Germinal center (tissue), 1 donor: ENCODE measurements around the gene ODAD3.
"Not testable (repeated sequence)": the region's sequence is repeated elsewhere in the genome, so short reads cannot be mapped to it uniquely, and the experiment has no call there.

ENCODE experiments used
- DNase-seq: peaks from one replicate; pipeline ENCODE4 v3.0.0; 2012; ENCODE audit warnings: mixed read lengths, low spot score

The ODAD3 gene

GRCh38 chr19:11435057-11435832, at the start of gene ODAD3, which contains the start of gene PRKCSH:
TSS of gene ODAD3 (minus strand) at chr19:11435121. CDS start at chr19:11435016, 105 bp downstream.
TSS of gene PRKCSH (plus strand) at chr19:11435635. CDS start at chr19:11436118, 483 bp downstream.
- peak; percentile 99 for DNase-seq

- no peak for DNase-seq
Observed at GRCh38 chr19:11483366-11484111, 48.6 kb upstream of the ODAD3 start.

DNA sequence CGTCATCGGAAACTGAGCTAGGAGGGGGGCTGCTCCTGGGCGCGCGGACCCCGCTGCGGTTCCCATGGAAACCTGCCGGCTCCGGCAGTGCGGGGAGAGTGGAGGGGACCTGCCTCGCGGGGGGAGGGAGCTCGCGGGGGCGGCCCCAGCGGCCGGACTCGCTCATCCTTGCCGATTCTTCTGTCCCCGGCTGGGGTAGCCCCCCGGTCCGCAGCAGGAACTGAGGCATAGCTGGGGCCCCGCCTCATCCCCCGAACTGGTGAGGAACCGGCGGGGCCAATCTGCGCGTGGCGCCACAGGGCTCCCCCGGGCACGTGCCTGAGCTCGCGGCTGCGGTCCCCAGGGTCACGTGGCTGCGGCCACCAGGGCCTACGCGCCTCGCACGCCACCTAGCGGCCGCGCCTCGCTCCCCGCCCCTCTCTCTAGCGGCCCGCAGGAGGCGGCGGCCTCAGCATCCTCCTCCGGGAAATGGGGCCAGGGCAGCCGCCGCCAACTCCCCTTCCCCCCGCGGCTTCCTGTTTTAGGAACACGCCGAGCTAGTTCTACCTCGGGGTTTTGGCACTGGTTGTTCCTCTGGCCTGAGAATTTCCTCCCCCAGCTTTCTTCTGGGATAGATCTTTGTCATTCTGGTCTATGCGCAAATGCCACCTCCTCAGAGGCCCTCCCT, 47.6 kb upstream of the ODAD3 start:
- DNase-seq = peak; percentile 94

DNA sequence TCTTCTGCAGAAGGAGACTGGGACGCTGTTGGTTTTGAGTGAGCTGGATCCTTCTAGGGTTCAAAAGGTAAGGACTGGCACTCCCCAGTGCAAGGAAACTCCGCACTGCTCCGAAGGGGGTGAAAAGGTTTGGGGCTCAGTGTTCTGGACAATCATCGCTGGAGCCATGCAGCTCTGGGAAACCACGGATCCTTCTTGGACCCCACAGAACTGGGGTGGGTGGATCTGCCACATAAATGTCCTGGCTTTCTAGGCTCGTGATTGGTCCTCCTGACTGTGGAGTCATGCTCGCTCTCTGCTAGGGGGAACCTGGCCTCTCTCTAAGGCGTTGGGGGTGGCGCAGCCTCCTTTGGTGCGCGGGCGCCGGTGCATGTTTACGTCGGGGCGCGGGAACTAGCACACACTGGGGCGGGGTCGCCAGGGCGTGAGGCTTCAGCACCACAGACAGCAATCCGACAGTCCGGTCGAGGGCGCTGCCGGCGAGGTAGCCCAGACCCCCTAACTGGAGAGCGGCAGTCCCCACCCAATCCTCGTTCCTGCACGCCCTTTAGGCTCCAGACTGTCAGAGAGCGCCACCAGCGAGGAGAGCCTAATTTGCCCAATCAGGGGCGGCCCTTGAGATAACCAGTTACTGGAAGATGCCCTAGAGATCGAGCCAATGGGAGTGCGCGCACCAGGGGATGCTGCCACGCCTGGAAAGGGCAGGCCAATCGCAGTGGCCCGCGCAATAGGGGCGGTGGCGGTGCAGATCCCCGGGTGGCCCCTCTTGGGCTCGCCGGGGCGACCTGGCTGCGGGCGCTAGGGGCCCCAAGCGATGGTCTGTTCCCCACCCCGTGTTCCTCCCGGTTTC, 46.8 kb upstream of the ODAD3 start:
- DNase-seq = peak; percentile 90

DNA sequence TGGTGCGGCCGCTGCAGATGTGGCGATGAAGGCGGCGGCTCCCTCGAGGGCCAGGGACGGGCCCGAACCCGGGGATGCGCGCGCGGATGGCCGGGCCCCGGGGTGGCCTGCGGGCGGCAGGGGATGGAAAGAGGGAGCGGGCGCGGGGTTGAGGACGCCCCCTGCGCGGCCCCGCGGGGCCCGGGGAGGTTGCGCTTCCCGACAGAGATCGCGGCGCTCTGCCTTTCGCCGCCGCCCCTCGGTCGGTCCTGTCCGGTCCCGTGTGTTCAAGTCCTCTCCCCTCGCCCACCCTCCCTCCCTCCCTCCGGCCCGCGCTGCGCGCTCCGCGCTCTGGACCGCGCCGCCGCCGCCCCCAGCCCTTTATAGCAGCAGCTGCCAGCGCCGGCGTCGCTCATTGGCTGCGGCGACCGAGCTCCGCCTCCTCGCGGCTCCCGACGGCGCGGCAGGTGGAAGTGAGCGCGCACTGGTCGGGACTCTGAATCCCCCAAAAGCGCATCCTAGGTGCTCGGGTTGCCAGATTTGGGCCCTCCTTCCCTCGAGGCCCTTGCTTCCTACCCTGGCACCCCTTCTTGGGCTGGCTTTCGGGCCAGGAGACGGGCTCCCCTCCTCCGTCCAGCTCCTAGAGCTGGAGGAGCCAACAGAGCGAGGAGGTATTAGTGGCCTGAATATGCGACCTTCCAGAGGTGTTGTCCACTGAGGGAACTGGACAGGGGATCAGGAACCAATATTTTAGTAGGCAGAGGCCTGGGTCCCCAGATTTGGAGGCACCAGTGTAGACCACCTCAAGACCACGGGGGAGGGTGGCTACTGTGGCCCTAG, 46.0 kb upstream of the ODAD3 start, which contains the start of gene ELAVL3:
ELAVL3 (minus strand) TSS at position 332 of the 819 bp plus-strand sequence. CDS start 438 bp downstream, outside the sequence.
- peak; percentile 34 for DNase-seq

DNA sequence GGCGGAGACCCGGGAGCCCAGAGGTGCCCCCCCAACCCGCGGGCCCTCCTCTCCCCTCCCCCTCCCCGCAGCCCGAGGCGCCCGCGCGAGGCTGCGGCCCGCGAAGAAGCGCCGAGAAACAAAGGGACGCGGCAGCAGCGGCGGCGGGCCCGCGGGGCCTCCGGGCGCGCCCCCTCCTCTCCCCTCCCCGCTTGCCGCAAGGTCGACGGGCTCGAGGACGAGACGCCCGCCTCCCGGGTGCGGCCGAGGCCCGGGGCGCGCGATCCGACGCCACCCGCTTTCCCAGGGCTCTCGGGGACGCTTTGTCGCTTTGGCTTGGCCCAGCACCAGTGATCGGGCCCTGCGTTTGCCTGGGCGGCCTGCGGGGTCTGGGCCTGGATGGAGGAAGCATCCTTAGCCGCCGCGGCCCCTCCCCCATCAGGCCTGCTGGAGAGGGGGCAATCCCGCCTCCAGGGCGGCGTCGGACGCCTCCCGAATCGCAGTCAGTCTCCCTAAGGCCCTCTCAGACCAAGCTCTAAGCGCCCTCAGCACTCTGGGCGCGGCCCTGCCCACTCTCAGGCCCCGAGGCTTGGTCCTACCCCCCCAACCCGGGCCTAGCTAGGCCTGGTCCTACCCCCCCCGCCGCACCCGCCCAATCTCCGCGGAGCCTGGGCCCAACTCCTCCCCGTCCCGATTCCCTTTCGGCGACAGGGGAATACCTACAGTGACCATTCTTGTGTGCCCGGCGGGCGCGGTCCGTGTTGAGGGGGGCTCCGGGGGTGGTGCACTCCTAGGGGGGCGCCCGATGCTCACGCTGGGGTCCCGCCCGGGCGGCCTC, 45.2 kb upstream of the ODAD3 start:
- DNase-seq = no peak

GRCh38 chr19:11479090-11479897, 44.4 kb upstream of the ODAD3 start:
- peak; percentile 56 for DNase-seq

- no peak for DNase-seq
Observed at GRCh38 chr19:11478167-11479089, 43.5 kb upstream of the ODAD3 start.

DNA sequence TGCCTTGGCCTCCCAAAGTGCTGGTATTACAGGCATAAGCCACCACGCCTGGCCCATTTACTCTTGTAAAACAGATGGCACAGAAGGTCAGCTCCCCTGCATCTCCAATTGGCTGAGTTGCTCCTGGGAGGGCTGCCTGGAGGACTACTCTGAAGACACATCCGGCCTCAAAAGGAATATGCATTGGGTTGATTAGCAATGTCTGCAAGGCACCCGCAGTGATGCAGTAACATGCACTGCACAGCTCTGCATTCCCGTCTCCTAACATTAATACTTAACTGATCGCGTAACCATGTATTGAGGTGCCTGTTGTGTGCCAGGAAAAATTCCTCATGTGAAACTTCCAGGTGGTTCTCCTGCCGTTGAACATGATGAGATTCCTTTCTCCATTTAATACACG, 40.9 kb upstream of the ODAD3 start:
- DNase-seq = no peak

DNA sequence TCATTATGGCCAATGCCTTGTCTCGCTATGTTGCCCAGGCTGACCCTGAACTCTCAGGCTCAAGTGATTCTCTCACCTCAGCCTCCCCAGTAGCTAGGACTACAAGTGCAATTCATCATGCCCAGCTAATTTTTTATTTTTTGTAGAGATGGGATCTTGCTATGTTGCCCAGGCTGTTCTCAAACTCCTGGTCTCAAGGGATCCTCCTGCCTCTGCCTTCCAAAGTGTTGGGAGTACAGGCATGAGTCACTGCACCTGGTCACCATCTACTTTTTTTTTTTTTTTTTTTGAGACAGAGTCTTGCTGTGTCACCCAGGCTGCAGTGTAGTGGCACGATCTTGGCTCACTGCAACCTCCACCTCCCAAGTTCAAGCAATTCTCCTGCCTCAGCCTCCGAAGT, 40.4 kb upstream of the ODAD3 start:
- not testable (repeated sequence) for DNase-seq

- no peak for DNase-seq
Observed at GRCh38 chr19:11473725-11474124, 38.8 kb upstream of the ODAD3 start.

DNA sequence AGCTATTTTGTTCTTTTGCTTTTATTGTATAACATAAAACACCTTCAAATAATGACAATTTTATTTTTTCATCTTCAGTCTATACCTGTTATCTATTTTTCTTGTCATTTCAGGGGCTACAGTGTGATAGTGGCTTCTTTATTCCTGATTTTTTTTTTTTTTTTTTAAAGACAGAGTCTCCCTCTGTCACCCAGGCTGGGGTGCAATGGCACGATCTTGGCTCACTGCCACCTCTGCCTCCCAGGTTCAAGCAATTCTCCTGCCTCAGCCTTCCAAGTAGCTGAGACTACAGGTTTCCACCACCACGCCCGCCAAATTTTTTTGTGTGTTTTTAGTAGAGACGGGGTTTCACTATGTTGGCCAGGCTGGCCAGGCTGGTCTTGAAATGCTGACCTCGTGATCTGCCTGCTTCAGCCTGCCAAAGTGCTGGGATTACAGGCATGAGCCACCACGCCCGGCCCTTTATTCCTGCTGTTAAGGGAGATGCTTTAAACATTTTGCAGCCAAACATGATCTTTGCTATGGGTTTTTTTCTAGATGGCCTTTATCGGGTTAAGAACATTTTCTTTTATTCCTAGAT, 33.4 kb upstream of the ODAD3 start:
- not testable (repeated sequence) for DNase-seq

- no peak for DNase-seq
Observed at GRCh38 chr19:11465600-11465999, 30.7 kb upstream of the ODAD3 start.

DNA sequence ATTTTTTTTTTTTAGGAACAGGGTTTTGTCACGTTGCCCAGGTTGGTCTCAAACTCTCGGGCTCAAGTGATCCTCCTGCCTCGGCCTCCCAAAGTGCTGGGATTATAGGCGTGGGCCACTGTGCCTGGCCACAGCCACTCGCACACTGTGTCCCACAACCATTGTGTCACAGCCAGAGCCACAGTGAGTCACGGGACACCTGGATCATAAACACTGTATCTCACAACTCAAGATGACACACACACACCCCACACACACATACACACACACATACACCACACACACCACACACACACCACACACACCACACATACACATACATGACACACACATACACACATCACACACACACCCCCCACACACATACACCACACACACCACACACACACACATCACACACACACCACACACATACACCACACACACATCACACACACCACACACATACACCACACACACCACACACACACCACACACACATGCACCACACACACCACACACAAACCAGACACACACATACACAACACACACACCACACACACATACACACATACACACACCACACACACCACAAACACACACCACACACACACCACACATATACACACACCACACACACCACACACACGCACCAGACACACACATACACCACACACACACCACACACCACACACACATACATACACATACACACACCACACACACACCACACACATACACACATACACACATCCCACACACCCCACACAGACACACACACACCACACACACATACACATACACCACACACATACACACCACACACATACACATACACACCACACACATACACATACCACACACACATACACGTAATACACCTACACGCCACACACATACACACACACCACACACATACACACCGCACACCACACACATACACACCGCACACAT, 29.7 kb upstream of the ODAD3 start:
- no peak for DNase-seq

GRCh38 chr19:11463391-11463790, 28.5 kb upstream of the ODAD3 start:
- no peak for DNase-seq

DNA sequence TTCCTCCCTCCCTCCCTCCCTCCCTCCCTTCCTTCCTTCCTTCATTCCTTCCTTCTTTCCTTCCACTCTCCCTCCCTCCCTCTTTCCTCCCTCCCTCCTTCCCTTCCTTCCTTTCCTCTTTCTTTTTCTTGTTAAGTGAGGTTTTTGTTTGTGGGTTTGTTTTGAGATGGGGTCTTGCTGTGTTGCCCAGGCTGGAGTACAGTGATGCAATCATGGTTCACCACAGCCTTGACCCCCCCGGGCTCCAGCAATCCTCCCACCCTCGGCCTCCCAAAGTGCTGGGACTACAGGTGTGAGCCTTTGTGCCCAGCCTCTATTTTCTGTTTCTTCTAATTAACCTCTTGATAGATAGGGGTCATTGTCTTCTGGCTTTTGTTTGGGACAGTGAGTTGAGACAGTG, 26.5 kb upstream of the ODAD3 start:
- DNase-seq = no peak
